ENCODE data around the gene LZTR1.
"Not testable (repeated sequence)": the region's sequence is repeated elsewhere in the genome, so short reads cannot be mapped to it uniquely, and the experiment has no call there.

Gene LZTR1

GRCh38 chr22:20966883-20967696, 15.0 kb upstream of the LZTR1 start, which contains the start of gene AIFM3:
TSS of gene AIFM3 (plus strand) at chr22:20967255. CDS start at chr22:20967945, 690 bp downstream.
- FAIRE-seq: no peak

GRCh38 chr22:20967697-20968211, 14.3 kb upstream of the LZTR1 start:
- FAIRE-seq: no peak

- FAIRE-seq: no peak
Observed at GRCh38 chr22:20968281-20968977, 13.7 kb upstream of the LZTR1 start.

- FAIRE-seq: no peak
Observed at GRCh38 chr22:20970939-20971657, 11.0 kb upstream of the LZTR1 start.

- FAIRE-seq: not testable (repeated sequence)
Observed at GRCh38 chr22:20972014-20972694, 9.9 kb upstream of the LZTR1 start.

- no peak for FAIRE-seq
Observed at GRCh38 chr22:20972933-20973577, 9.0 kb upstream of the LZTR1 start.

GRCh38 chr22:20973634-20974286, 8.3 kb upstream of the LZTR1 start:
- FAIRE-seq: no peak

- FAIRE-seq: no peak
Observed at GRCh38 chr22:20974336-20974955, 7.7 kb upstream of the LZTR1 start.

- FAIRE-seq: no peak
Observed at GRCh38 chr22:20975541-20976290, 6.4 kb upstream of the LZTR1 start.

- no peak for FAIRE-seq
Observed at GRCh38 chr22:20976291-20976877, 5.7 kb upstream of the LZTR1 start.

GRCh38 chr22:20977019-20977418, 5.1 kb upstream of the LZTR1 start:
- no peak for FAIRE-seq

- no peak for FAIRE-seq
Observed at GRCh38 chr22:20977516-20978170, 4.5 kb upstream of the LZTR1 start.

GRCh38 chr22:20978419-20978818, 3.7 kb upstream of the LZTR1 start:
- FAIRE-seq: no peak

GRCh38 chr22:20979243-20979809, 2.8 kb upstream of the LZTR1 start:
- no peak for FAIRE-seq

- FAIRE-seq: no peak
Observed at GRCh38 chr22:20979940-20980453, 2.1 kb upstream of the LZTR1 start.

- no peak for FAIRE-seq
Observed at GRCh38 chr22:20980523-20980922, 1.6 kb upstream of the LZTR1 start.

- no peak for FAIRE-seq
Observed at GRCh38 chr22:20980938-20981722, 967 bp upstream of the LZTR1 start.

- no peak for FAIRE-seq
Observed at GRCh38 chr22:20982563-20982882, 426 bp downstream of the LZTR1 start.

Measured in TTC549 (cell line).